Stimulated activated CD8-positive, alpha-beta memory T cell treated with anti-CD3 and anti-CD28 coated beads, Interleukin-15, amount 100 ng/mL, for 24 hours (primary cell): ENCODE results near the gene FBXO27.
"Not testable (repeated sequence)": the region's sequence is repeated elsewhere in the genome, so short reads cannot be mapped to it uniquely, and the experiment has no call there.

Source experiments
- DNase-seq: peaks from one replicate; pipeline ENCODE4 v3.0.0-alpha.2; 2020; ENCODE audit warnings: low read depth

The FBXO27 gene, protein sequence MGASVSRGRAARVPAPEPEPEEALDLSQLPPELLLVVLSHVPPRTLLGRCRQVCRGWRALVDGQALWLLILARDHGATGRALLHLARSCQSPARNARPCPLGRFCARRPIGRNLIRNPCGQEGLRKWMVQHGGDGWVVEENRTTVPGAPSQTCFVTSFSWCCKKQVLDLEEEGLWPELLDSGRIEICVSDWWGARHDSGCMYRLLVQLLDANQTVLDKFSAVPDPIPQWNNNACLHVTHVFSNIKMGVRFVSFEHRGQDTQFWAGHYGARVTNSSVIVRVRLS

DNA sequence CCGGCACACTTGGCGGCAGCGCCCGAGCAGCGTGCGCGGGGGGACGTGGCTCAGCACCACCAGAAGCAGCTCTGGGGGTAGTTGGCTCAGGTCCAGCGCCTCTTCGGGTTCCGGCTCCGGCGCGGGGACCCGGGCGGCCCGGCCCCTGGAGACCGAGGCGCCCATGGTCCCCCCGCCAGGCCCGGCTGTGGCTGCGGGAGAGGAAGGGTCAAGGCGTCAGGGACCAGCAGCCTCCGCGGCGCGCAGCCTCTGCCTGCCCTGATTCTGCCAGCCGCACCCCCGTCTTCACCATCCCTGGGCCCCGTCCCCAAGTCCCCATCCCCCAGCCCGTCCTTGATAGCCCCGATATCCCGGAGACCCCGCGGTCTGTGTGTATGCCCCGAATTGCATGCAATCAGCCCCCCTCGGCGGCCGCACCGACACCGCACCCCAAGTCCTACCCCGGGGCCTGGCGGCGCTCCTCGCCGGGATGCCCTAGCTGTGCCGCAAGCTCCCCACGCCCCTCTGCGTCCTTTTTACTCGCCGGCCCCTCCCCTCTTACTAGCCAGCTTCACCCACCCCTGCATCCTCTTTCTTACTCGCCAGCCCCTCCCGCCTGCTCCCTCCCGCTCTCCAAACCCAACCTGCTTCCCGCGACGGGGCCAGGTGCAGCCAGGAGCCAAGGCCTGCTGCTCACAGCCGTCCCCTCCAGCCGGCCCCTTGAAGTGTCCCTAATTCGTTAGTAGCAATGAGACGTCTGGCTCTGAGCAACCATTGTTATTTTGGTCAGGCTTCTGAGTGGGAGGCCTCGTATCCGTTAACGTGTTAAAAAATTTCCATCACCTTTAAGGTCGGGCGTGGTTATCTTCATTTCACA lies at the start of gene FBXO27:
TSS of gene FBXO27 (minus strand) at position 487 of the 856 bp plus-strand sequence. CDS start at position 165, 322 bp downstream.
- DNase-seq = no peak

DNA sequence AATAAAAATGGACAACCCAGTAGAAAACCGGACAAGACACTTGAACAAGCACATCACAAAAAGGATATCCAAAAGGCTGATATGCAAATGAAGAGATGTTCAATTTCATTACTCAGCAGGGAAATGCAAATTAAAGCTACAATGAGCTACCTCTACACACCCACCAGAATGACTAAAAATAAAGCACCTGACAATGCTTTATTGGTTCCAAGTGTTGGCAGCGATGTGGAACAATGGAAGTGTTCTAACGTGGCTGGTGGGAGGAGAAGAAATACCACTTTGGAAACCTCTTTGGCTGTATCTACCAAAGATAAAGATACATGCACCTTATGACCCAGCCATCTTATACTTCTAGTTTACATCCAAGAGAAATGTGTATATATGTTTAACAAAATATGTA lies 48.1 kb upstream of the FBXO27 start:
- DNase-seq = no peak

DNA sequence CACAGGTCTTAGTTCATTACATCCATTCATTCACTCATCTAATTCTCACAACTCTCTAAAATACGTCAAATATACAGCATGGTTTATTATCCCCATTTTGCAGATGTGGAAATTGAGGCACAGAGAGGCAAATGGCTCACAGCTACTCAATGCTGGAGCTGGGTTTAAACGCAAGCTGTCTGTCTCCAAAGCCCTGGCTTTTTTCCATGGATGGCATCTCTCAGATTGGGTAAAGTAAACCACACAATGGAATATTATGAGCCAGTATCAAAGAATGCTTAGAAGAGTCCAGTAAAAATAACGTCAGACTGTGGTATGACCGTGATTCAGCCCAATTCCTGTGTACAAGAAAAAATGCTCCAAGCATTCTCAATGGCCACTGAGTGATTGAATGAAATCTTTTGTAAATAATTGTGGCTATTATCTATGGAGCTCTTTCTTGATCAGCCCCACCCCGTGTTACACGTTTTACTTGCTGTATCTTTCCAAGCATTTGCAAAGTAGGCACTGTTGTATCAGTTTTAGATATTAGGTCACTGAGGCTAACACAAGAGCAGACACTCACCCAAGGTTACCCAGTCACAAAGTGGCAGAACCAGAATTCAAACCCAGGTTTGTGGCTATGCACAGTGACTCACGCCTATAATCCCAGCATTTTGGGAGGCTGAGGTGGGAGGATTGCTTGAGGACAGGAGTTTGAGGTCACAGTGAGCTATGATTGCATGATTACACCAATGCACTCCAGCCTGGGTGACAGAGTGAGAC lies 46.3 kb upstream of the FBXO27 start:
- DNase-seq = no peak

DNA sequence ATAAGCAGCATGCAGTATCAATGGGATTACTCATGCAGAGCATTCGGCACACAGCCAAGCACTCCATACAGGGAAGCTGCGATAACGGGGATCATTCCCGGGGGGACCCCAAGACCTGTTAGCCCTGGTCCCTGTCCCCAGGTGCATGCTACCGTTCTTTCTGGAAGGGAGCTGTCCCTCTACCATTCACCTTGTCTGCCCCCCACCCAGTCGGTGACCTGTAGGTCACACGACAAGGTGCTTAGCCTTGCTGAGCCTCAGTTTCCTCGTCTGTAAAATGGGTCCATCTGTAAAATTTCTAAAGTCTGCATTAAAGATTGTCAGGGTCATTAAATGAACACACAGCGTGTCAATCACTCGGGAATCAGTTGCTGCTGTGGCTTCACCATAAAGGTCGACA lies 45.0 kb upstream of the FBXO27 start:
- no peak for DNase-seq

DNA sequence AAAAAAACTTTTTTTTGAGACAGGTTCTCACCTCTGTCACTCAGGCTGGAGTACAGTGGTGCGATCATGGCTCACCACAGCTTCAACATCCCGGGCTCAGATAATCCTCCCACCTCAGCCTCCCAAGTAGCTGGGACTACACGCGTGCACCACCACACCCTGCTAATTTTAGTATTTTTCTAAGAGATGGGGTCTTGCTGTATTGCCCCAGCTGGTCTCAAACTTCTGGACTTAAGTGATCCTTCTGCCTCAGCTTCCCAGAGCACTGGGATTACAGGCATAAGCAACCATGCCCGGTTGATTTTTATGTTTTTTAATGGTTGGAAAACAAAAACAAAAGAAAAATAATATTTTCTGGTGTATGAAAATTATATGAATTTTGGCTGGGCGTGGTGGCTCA lies 42.6 kb upstream of the FBXO27 start:
- DNase-seq = no peak

DNA sequence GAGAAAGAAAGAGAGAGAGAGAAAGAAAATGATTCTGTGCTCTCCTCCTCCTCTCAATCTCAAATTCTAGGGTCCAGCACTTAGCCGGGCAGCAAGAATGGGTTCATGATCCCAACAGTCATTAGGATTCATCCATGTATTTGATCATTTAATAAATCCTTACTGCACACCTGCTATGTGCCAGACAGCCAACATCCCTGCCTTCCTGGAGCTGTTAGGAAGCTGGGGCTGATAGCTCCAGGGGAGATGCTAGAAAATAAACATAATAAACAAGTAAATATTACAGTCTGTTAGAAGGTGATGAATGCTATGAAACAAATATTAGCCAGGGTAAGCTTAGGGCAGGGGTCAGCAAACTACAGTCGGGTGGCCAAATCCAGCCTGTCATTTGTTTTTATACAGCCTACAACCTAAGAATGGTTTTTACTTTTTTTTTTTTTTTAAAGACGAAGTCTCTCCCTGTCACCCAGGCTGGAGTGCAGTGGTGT lies 41.9 kb upstream of the FBXO27 start:
- no peak for DNase-seq

DNA sequence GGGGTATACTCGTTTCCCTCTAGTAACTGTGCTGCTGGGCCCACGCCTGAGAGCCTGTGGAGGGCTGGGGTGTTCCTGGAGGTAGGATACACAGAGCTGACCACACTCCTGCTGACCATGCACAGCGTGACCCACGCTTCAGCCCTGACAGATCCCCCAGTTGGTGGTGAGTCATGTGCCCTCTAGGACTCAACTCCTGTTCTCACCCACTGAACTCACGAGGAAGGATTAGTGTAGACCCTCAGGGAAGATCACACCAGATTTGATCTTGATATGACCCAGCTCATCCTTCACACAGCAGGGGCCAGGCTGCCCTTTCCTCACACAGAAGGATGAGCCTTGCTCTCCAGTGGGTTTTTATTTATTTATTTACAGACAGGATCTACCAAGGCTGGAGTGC lies 38.5 kb upstream of the FBXO27 start:
- no peak for DNase-seq

DNA sequence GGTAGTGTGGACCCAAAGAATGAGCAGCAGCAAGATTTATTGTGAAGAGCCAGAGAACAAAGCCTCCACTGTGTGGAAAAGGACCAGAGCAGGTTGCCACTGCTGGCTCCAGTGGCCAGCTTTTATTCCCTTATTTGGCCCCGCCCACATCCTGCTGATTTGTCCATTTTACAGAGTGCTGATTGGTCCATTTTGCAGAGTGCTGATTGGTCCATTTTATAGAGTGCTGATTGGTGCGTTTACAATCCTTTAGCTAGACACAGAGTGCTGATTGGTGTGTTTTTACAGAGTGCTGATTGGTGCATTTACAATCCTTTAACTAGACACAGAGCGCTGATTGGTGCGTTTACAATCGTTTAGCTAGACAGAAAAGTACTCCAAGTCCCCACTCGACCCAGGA lies 35.9 kb upstream of the FBXO27 start:
- not testable (repeated sequence) for DNase-seq

DNA sequence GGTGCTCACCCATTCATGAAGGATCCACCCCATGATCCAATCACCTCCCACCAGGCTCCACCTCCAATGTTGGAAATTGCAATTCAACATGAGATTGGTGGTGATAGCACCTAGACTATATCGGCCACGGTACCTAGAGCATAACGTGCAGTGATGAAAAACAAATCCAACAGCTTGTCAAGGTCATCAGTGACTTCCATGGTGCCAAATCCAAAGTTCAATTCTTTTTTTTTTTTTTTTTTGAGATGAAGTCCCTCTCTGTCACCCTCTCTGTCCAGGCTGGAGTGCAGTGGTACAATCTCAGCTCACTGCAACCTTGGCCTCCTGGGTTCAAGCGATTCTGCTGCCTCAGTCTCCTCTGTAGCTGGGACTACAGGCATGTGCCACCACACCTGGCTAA lies 34.8 kb upstream of the FBXO27 start:
- DNase-seq = no peak

DNA sequence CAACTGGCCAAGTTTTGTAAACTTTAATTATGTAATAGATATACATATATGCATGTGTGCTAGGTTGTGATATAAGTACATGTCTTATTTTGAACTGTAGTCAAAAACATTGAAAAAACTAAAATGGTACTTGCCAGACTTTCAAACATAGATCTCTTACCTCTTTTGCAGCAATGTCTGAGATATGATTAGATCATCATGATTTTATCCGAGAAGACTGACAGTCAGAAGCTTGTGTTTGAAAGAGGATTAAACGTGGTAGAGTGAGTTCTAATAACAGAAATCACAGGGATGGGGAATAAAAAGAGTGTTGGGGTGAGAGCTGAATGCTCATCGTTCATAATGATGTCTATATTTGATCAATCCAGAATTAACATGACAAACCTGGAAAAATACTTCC lies 33.6 kb upstream of the FBXO27 start:
- no peak for DNase-seq

DNA sequence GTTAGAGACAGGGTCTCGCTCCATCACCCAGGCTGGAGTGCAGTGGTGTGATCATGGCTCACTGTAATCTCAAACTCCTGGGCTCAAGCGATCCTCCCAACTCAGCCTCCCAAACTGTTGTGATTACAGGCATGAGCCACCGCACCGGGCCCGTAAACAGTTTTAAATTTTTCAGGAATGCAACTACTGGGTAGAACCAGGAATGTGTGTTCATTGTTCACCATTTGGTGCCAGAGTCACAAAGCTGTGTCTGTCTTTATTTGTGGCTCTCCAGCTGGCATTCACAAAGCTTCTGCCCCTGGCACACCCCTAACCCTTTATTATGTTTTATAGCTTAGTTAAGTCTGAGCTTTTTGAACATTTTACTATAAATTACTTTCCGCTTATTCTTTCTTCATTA lies 32.1 kb upstream of the FBXO27 start:
- no peak for DNase-seq

DNA sequence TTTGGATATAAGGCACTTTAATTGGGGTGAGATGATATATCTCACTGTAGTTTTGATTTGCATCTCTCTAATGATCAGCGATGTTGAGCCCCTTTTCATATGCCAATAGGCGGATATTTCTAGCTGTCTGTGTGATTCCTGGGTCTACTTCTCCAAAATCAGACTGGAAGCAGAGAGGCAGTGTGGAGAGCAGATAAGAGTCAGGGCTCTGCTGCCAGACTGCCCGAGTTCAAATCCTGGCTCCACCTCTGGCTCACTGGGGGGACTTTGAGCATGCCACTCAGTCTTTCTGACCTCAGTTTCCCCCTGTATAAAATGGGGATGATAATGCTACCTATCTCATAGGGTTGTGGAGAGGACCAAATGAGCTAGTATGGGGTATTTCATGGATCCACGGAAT lies 27.8 kb upstream of the FBXO27 start:
- DNase-seq = no peak

DNA sequence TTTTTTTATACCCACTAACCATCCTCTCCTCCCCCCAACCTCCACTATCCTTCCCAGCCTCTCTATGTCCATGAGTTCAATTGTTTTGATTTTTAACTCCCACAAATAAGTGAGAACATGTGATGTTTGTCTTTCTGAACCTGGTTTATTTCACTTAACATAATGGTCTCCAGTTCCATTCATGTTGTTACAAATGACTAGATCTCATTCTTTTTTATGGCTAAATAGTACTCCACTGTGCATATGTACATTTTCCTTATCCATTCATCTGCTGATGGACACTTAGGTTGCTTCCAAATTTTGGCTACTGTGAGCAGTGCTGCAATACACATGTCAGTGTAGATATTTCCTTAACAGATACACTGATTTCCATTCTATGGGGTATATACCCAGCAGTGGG lies 27.0 kb upstream of the FBXO27 start:
- no peak for DNase-seq

DNA sequence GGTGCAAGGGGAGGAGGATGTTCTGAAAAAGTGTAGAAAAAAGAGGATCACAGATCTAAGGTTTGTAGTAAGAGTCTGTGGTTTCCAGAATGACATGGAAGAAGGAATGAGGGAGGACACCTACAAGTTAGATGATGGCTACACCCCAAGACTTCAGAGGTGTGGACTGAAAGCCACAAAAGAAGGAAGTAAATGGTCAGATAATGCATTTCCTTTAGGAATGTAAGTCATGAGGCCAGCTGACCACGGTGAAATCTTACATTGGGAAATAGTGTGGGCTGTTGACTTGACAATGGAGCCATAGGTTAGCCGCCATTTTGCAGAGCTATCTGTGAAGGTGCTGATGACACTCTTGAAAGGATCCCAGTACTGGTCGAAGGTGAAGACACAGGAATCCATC lies 25.3 kb upstream of the FBXO27 start:
- DNase-seq = no peak

DNA sequence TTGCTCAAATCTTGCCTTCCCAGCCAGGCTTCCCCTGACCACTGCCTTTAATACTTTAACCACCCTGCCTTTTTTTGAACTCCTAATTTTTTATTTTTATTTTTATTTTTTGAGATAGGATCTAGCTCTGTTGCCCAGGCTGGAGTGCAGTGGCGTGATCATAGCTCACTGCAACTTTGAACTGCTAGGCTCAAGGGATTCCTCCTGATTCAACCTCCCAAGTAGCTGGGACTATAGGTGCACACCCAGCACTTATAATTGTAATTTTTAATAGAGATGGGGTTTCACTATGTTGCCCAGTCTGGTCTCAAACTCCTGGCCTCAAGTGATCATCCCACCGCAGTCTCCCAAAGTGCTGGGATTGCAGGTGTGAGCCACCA lies 21.7 kb upstream of the FBXO27 start:
- DNase-seq = no peak

DNA sequence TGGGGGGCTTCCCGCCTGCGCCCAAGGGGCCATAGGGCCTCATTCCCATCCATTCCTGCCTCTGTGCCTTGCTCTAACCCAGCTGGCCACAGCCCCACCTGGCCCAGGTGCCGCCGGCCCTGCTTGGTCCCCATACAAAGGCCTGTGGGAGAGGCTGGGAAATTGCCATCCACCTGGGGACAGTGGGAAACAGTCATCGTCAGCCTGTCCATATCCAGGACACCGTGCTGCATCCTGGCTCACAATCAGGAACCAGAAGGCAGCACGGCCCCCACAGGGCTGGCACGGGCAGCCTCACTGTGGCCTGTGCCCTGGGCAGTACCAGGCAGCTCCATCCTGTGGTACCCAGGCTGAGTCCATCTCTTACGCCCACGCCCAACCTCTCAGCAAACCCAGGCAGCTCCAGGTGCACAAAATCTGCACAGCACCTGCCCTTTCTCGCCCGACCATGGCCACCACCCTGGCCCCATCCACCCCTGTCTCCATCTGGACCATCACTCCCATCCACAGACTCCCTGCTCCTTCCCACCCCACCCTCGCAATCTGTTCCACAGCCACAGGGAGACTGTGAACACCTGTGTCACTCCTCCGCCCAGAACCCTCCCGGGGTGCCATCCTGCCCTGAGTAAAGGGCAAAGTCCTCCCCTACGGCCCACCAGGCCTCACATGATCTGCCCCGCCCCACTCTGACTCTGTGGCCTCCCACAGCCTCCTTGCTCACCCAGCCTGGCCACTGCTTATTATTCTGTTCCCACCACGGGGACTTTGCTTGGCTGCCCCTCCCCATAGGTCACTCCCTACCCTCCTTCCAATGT lies 21.1 kb upstream of the FBXO27 start:
- DNase-seq = no peak

DNA sequence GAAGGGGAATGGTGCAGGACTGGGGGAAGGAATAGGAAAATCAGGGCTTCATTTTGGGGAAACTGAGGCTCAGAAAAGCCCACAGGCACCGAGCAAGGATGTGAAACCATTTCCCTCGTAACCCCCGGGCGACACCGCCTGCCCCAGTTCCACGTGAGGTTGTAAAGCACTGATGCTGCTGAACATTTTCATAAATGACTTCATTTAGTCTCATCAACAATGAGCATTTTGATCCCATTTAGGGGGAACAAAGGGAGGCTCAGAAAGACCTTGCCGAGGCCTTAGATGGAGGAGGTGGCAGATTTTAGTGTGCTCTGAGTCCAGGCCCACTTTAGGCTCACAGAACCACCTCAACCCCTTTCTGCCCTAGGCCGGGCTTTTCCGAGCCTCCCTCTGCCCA lies 20.5 kb upstream of the FBXO27 start:
- DNase-seq = no peak

DNA sequence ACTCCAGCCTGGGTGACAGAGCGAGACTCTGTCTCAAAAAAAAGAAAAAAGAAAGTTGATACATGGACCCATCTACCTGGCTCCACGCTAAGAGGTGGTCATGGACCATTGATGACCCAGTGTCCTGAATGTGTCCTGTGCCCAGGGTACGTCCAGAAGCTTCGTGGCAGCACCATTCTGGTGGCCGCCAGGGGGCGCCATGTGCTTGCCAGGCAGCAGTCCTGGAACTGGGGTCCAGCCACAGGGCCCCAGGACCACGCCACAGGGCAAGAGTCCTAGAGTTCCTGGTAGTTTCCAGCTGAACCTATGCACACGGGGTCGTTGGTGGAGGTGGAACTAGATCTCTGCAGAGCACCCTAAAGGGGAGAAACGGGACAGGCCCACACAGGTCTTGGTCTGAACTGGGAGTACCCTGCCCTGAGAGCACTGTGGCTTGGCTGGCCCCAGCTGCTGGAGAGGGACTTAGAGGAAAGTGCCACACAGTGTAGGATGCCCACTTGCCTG lies 19.9 kb upstream of the FBXO27 start:
- peak; percentile 46 for DNase-seq

DNA sequence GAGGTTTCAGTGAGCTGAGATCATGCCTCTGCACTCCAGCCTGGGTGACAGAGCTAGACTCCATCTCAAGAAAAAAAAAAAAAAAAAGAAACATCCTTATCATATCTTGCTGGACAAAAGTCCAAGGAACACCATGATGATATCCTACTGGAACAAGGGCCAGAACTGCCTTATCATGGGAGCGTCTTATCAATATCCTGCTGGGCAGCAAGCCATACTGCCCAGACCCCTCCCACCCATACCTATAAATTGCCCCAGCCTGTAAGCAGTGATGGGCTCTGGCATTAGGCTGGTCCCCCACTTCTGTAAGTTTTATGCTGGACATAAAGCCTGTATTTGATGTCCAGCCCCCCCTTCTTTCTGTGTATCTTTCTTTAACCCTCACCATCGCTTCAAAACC lies 14.7 kb upstream of the FBXO27 start:
- no peak for DNase-seq

DNA sequence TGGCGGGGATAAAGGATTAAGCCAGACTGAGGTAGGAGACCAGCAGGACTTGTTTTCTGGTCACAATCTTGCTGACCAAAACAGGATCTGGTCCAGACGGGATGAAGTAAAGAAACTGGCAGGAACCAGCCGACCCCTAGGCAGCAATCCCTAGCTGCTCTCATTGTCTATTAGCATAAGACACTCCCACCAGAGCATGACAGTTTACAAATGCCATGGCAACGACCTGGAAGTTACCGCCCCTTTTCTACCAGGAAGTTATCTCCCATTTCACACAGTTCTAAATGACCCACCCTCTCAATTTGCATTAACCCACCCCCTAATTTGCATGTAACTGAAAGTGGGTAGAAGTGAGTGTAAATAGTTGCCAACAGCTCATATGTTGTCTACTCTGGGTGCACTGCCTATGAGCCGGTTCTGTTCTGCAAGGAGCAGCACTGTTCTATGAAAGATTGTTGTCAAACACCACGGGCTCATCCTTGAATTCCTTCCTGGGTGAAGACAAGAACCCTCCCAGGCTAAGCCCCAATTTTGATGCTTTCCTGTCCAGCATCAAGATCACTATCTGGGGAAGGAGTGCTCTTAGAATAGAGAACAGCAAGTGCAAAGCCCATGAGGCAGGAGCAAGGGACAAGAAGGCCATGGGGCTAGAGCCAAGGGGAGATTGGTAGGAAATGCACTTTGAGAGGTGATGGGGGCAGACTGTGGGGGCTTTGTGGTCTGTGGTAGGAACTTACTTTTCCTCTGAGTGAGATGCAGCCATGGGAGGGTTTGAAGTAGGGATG lies 13.9 kb upstream of the FBXO27 start:
- no peak for DNase-seq

DNA sequence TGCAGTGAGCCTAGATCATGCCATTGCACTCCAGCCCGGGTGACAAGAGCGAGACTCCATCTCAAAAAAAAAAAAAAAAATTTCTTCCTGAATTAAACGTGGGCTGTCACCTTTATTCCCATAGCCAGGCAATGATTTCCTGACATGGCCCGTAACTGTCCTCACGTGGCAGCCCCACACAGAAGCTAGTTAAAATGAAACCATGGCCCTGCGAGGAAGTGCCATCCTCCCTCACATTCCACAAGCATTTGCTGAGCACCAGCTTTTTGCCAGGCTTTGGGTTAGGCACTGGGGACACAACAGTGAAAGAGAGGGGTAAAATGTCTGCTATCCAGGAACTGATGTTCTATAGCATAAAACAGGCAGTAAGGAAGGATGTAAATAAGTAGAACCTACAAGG lies 13.2 kb upstream of the FBXO27 start:
- DNase-seq = no peak
